ENCODE results near the gene PNPT1. TPM values are rescaled to one million over a fixed set of nuclear protein-coding genes. Genes with fewer than 3 reads are reported as not detected.

Gene PNPT1
- total and polyA plus RNA-seq, 2 of the 13 experiments (the other 11 are each of a cell fraction or from before 2014, with no cell fraction given): 23.4 to 61.0 TPM

DNA sequence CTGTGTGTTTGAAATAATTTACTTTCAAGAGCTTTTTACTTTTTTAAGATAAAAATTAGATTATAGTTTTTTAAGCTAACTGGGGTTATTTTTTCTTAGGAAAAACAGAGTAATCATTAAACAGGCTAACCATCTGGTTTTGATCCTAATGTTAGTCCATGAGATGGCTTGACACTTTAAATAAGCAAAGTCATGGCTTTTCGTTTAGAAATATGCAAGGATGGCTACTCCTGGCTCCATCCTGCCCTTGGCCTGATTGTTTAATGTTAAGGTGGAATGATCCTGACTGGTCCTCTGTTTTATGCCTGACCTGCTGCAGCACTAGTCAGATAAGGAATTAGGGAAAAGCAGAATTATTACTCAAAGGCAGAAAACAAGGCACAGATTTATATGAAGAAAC is 39.7 kb upstream of the PNPT1 start (continued):
- TF ChIP-seq NFAT5 (CRISPR knock-in tag; IDR thresholded peaks at IDR 0.05): no peak
- TF ChIP-seq ARNTL (CRISPR knock-in tag; IDR thresholded peaks at IDR 0.05): no peak
- no peak for TF ChIP-seq GMEB1 (CRISPR knock-in tag; IDR thresholded peaks at IDR 0.05; ENCODE audit: borderline replicate concordance)

- no peak overlapping the region for H3K27ac ChIP-seq (ENCODE audit: extremely low read length, insufficient read depth, low read length)
- no peak for FAIRE-seq
- H2AFZ ChIP-seq (ENCODE audit: low read length): no peak overlapping the region
- 56% methylated on average over 4 of the region's 4 CpGs for WGBS (ENCODE audit: low lambda C conversion rate)
- no peak for TF ChIP-seq TEAD3 (CRISPR knock-in tag; optimal IDR thresholded peaks at IDR 0.05; ENCODE audit: borderline replicate concordance)
- no peak for TF ChIP-seq BORCS8-MEF2B (CRISPR knock-in tag; IDR thresholded peaks at IDR 0.05)
- no peak for TF ChIP-seq ZFX (CRISPR knock-in tag; IDR thresholded peaks at IDR 0.05; ENCODE audit: low read depth)
- no peak for TF ChIP-seq NCOA2 (CRISPR knock-in tag; IDR thresholded peaks at IDR 0.05)
- TF ChIP-seq ZBTB37 (CRISPR knock-in tag; IDR thresholded peaks at IDR 0.05): no peak
- no peak overlapping the region for H3K4me3 ChIP-seq (replicated peaks in 1 of 3; ENCODE audit: insufficient read depth in 1 of 3, low read depth in 2 of 3, low read length in 3 of 3)
- H3K9me3 ChIP-seq (ENCODE audit: low read length): no peaks in the 10 kb centered on the region
- H3K79me2 ChIP-seq (ENCODE audit: insufficient read depth, low read length): no peaks in the 10 kb centered on the region
- BruUV-seq (replicated peaks): no TSS peak
- CTCF ChIA-PET (ENCODE audit: low intra/inter-chr PET ratio, low total read pairs): no interaction called here
- H4K20me1 ChIP-seq (ENCODE audit: insufficient read depth, low read length): no peaks in the 10 kb centered on the region
- H3K4me1 ChIP-seq (ENCODE audit: insufficient read depth, low read length): no peaks in the 10 kb centered on the region
- H3K27me3 ChIP-seq (ENCODE audit: control insufficient read depth in 1 of 2, insufficient read depth in 2 of 2, low read length in 2 of 2): no peaks in the 10 kb centered on the region
- ATAC-seq: no peak
- POLR2A ChIA-PET: no interaction called here
- no peak overlapping the region for H3K4me2 ChIP-seq (ENCODE audit: low read depth, low read length)
- H3K9ac ChIP-seq (ENCODE audit: insufficient read depth, low read depth, low read length): no peak overlapping the region
- no peaks in the 10 kb centered on the region for H3K36me3 ChIP-seq (replicated peaks in 1 of 2; ENCODE audit: control insufficient read depth in 1 of 2, insufficient read depth in 2 of 2, low read length in 2 of 2)
- DNase-seq (ENCODE audit: low spot score): no peak
- intact Hi-C loops (cut with micrococcal nuclease; ENCODE audit: unreplicated experiment) (no loop called here), in situ Hi-C loops (cut with HindIII; ENCODE audit: extremely low pct_ligation_motif_present, low pct_unique_long_range_greater_than_20kb) (no loop called here)
Measured at GRCh38 chr2:55732854-55733253, 39.2 kb upstream of the PNPT1 start.
